Measurements from ENCODE around the gene TLE7. TPM values are rescaled to one million over a fixed set of nuclear protein-coding genes. Genes with fewer than 3 reads are reported as not detected.

TLE7 gene
- total RNA-seq, 1 donor from 2014 or later: not detected

GRCh38 chr16:71396594-71396993, 45.3 kb downstream of the TLE7 start:
- DNase-seq (no peak), ATAC-seq (ENCODE audit: poor library complexity) (no peak)
- intact Hi-C loops (cut with DNase I): no loop called here

- no peak for DNase-seq
- intact Hi-C loops (cut with DNase I): no loop called here
These were observed 52.5 kb downstream of the TLE7 start for GRCh38 chr16:71389330-71389729.

GRCh38 chr16:71387045-71387871, 54.6 kb downstream of the TLE7 start:
- intact Hi-C loops (cut with DNase I): no loop called here
- DNase-seq (no peak), ATAC-seq (ENCODE audit: poor library complexity) (no peak)

More at GRCh38 chr16:71389330-71389729, 52.5 kb downstream of the TLE7 start:
- ATAC-seq (ENCODE audit: poor library complexity): no peak

GRCh38 chr16:71384073-71384724, 57.7 kb downstream of the TLE7 start:
- ATAC-seq (ENCODE audit: poor library complexity) (no peak), DNase-seq (no peak)
- intact Hi-C loops (cut with DNase I): no loop called here

GRCh38 chr16:71383054-71383773, 58.6 kb downstream of the TLE7 start:
- intact Hi-C loops (cut with DNase I): no loop called here
- no peak for ATAC-seq (ENCODE audit: poor library complexity)
- no peak for DNase-seq

- ATAC-seq (ENCODE audit: poor library complexity): no peak
- no peak for DNase-seq
- intact Hi-C loops (cut with DNase I): no loop called here
These were observed 61.0 kb downstream of the TLE7 start for GRCh38 chr16:71380831-71381230.

Other genes with a start within 250 kb of the TLE7 start
- 0.89 TPM for gene HYDIN, start 211.3 kb downstream of the TLE7 start, total RNA-seq
- gene CMTR2, start 152.7 kb downstream of the TLE7 start, total RNA-seq: 10.3 TPM
- gene CALB2, start 83.3 kb downstream of the TLE7 start, total RNA-seq: 0.30 TPM
- gene ZNF23, start 20.2 kb upstream of the TLE7 start, total RNA-seq: 5.1 TPM
- gene ZNF19, start 47.3 kb upstream of the TLE7 start, total RNA-seq: 2.0 TPM
- gene CHST4, start 84.4 kb upstream of the TLE7 start, total RNA-seq: not detected
- 0.13 TPM for gene TAT, start 135.0 kb upstream of the TLE7 start, total RNA-seq
- not detected for gene MARVELD3, start 184.1 kb upstream of the TLE7 start, total RNA-seq